ENCODE measurements around the gene LIMA1. TPM values are rescaled to one million over a fixed set of nuclear protein-coding genes. Genes with fewer than 3 reads are reported as not detected.

The LIMA1 gene
- total and polyA plus RNA-seq, 2 of the 4 experiments (the other 2 are of a cell fraction) = 126 to 163 TPM

- ChIA-PET POLR2A (ENCODE audit: unreplicated experiment) (no interaction called here), CTCF (interaction anchor here (0.6 to 1.4 kb wide), 2 partner anchors 34 to 89 kb away, joined by 4 to 6 read pairs; no protein-coding TSS in a partner anchor)
- H4K91ac ChIP-seq (ENCODE audit: insufficient read depth, low read depth, low read length) = no peak overlapping the region
- H2BK20ac ChIP-seq (ENCODE audit: low read depth, low read length) = peak overlapping the region; percentile 78; the same call in 1 of the 2 replicates
- no peaks in the 10 kb centered on the region for H3K36me3 ChIP-seq (ENCODE audit: control insufficient read depth, insufficient read depth, low read length)
- dilution Hi-C loops (cut with HindIII; ENCODE audit: low sequenced_read_pairs, unreplicated experiment) (no loop called here), in situ Hi-C loops (cut with MboI; ENCODE audit: low sequenced_read_pairs) (loop anchor here (10.0 kb wide), 1 partner anchor 105 kb away; no protein-coding TSS in a partner anchor), intact Hi-C loops (cut with micrococcal nuclease) (loop anchor here (5.0 kb wide), 1 partner anchor 68 kb away; no protein-coding TSS in a partner anchor)
- H3K27ac ChIP-seq (ENCODE audit: insufficient read depth, low read length) = no peak overlapping the region
- no peak overlapping the region for H3K4me2 ChIP-seq (ENCODE audit: low read depth, low read length)
- H3K79me1 ChIP-seq (ENCODE audit: low read depth in 1 of 2, low read length in 2 of 2) = peaks cover 4 to 12% of the 10 kb centered on the region in 2 experiments; a peak in 3 of 4 replicates
- H3K9me3 ChIP-seq (ENCODE audit: control insufficient read depth, insufficient read depth, low read length) = no peaks in the 10 kb centered on the region
- H3K9me1 ChIP-seq (ENCODE audit: insufficient read depth, low read length) = peaks cover 9% of the 10 kb centered on the region; the same call in 1 of the 2 replicates
- TF ChIP-seq RAD21 (IDR thresholded peaks at IDR 0.05; ENCODE audit: low read length) (no peak), ELK1 (IDR thresholded peaks at IDR 0.05; ENCODE audit: borderline replicate concordance, low read depth, low read length) (no peak), RCOR1 (IDR thresholded peaks at IDR 0.05; ENCODE audit: insufficient replicate concordance, low read length) (no peak), SMC3 (IDR thresholded peaks at IDR 0.05; ENCODE audit: low read depth, low read length) (no peak), MXI1 (IDR thresholded peaks at IDR 0.05; ENCODE audit: borderline replicate concordance, low read depth, low read length) (no peak), POLR2A (IDR thresholded peaks at IDR 0.05; ENCODE audit: low read depth, low read length) (no peak), NFE2L2 (IDR thresholded peaks at IDR 0.05; ENCODE audit: low read depth, low read length) (no peak), RFX5 (IDR thresholded peaks at IDR 0.05; ENCODE audit: low read depth, low read length) (no peak)
- 0 out of 2 replicates have a peak overlapping the region, but pooled peaks have one; percentile 8 for H4K5ac ChIP-seq (ENCODE audit: low read depth, low read length)
- no peaks in the 10 kb centered on the region for H4K20me1 ChIP-seq (ENCODE audit: insufficient read depth, low read length)
- no peak overlapping the region for H2BK5ac ChIP-seq (ENCODE audit: low read depth, low read length, poor library complexity, severe bottlenecking)
- 0 out of 2 replicates have a peak overlapping the region, but pooled peaks have one; percentile 66 for H3K4ac ChIP-seq (ENCODE audit: low read depth, low read length)
- H2AK5ac ChIP-seq (ENCODE audit: low read depth, low read length) = peak overlapping the region; percentile 67; the same call in 1 of the 2 replicates
- no peak for ATAC-seq (ENCODE audit: low read depth)
- no peak for DNase-seq
- H3K56ac ChIP-seq (ENCODE audit: extremely low read depth, insufficient read depth, low read length) = no peak overlapping the region
- H3K14ac ChIP-seq (replicated peaks; ENCODE audit: low read depth, low read length) = peak overlapping the region; percentile 68; the same call in 1 of the 2 replicates
- H2BK15ac ChIP-seq (ENCODE audit: low read depth, low read length) = peak overlapping the region; percentile 95; the same call in 2 of the 3 replicates
- no peak overlapping the region for H3K9ac ChIP-seq (ENCODE audit: low read depth, low read length)
- H3K18ac ChIP-seq (ENCODE audit: low read depth, low read length) = no peak overlapping the region
- H3K4me1 ChIP-seq (ENCODE audit: control insufficient read depth, insufficient read depth, low read length) = peaks cover 5% of the 10 kb centered on the region
- H2AK9ac ChIP-seq (replicated peaks; ENCODE audit: low read depth, low read length, poor library complexity) = no peak overlapping the region
- H3K4me3 ChIP-seq (ENCODE audit: insufficient read depth, low read depth, low read length) = no peak overlapping the region
- no TSS peak for BruUV-seq (replicated peaks)
- no CpG with 5 or more reads among the region's 2 CpGs for WGBS, 2 experiments (ENCODE audit: extremely low coverage in 2 of 2, insufficient read length in 1 of 2)
- no peak overlapping the region for H2AFZ ChIP-seq (replicated peaks; ENCODE audit: low read length, poor library complexity)
- no peak overlapping the region for H4K8ac ChIP-seq (ENCODE audit: low read depth in 2 of 2, low read length in 2 of 2)
- peak overlapping the region; percentile 60; the same call in 1 of the 2 replicates for H3K23ac ChIP-seq (ENCODE audit: low read depth, low read length)
- peak overlapping the region; percentile 71 for H2BK120ac ChIP-seq (ENCODE audit: low read depth, low read length)
- H3K27me3 ChIP-seq (ENCODE audit: control insufficient read depth, insufficient read depth, low read length) = no peaks in the 10 kb centered on the region
Measured at GRCh38 chr12:50309950-50310349, 26.6 kb upstream of the LIMA1 start.

Measured in IMR-90 (cell line).